Measurements from ENCODE around the gene COA7. TPM values are rescaled to one million over a fixed set of nuclear protein-coding genes. Genes with fewer than 3 reads are reported as not detected.

Gene COA7
- total and polyA plus RNA-seq, 2 of the 4 experiments (the other 2 are of a cell fraction) = 9.3 to 20.3 TPM

- H3K56ac ChIP-seq (ENCODE audit: extremely low read depth, insufficient read depth, low read length) = no peak overlapping the region
- H3K4me2 ChIP-seq (ENCODE audit: low read depth, low read length) = no peak overlapping the region
- ATAC-seq (ENCODE audit: low read depth) = no peak
- no peak overlapping the region for H3K4ac ChIP-seq (ENCODE audit: low read depth, low read length)
- H3K23ac ChIP-seq (ENCODE audit: low read depth, low read length) = peak overlapping the region; percentile 52; the same call in 1 of the 2 replicates
- H3K18ac ChIP-seq (ENCODE audit: low read depth, low read length) = no peak overlapping the region
- H3K4me3 ChIP-seq (ENCODE audit: insufficient read depth, low read depth, low read length) = no peak overlapping the region
- CTCF ChIA-PET = interaction anchor here (1.0 kb wide), 1 partner anchor 8 kb away, joined by 3 read pairs; no protein-coding TSS in a partner anchor
- BruUV-seq (replicated peaks) = no TSS peak
- H4K91ac ChIP-seq (ENCODE audit: insufficient read depth, low read depth, low read length) = no peak overlapping the region
- WGBS, 2 experiments (ENCODE audit: extremely low coverage in 2 of 2, insufficient read length in 1 of 2) = no CpG with 5 or more reads among the region's 4 CpGs
- peaks cover 38% of the 10 kb centered on the region for H4K20me1 ChIP-seq (ENCODE audit: insufficient read depth, low read length)
- no peaks in the 10 kb centered on the region for H3K27me3 ChIP-seq (ENCODE audit: control insufficient read depth, insufficient read depth, low read length)
- POLR2A ChIA-PET (ENCODE audit: unreplicated experiment) = interaction anchor here (0.6 kb wide), 1 partner anchor 1008 kb away, joined by 6 read pairs; no protein-coding TSS in a partner anchor
- 0 out of 2 replicates have a peak, but pooled peaks cover 2% of the 10 kb centered on the region for H3K9me1 ChIP-seq (ENCODE audit: insufficient read depth, low read length)
- H4K5ac ChIP-seq (ENCODE audit: low read depth, low read length) = no peak overlapping the region
- H2BK20ac ChIP-seq (ENCODE audit: low read depth, low read length) = no peak overlapping the region
- peaks cover 13 to 59% of the 10 kb centered on the region in 2 experiments for H3K79me1 ChIP-seq (ENCODE audit: low read depth in 1 of 2, low read length in 2 of 2)
- no peak overlapping the region for H2AK9ac ChIP-seq (replicated peaks; ENCODE audit: low read depth, low read length, poor library complexity)
- dilution Hi-C loops (cut with HindIII; ENCODE audit: low sequenced_read_pairs, unreplicated experiment) = no loop called here
- no peak overlapping the region for H4K8ac ChIP-seq (ENCODE audit: low read depth in 2 of 2, low read length in 2 of 2)
- H2BK15ac ChIP-seq (ENCODE audit: low read depth, low read length) = no peak overlapping the region
- H2BK120ac ChIP-seq (ENCODE audit: low read depth, low read length) = no peak overlapping the region
- no peak for DNase-seq
- no peak overlapping the region for H3K14ac ChIP-seq (replicated peaks; ENCODE audit: low read depth, low read length)
- no peaks in the 10 kb centered on the region for H3K9me3 ChIP-seq (ENCODE audit: control insufficient read depth, insufficient read depth, low read length)
- intact Hi-C loops (cut with micrococcal nuclease) = no loop called here
- TF ChIP-seq ELK1 (IDR thresholded peaks at IDR 0.05; ENCODE audit: borderline replicate concordance, low read depth, low read length) = no peak
- TF ChIP-seq SMC3 (IDR thresholded peaks at IDR 0.05; ENCODE audit: low read depth, low read length) = no peak
- no peak overlapping the region for H3K9ac ChIP-seq (ENCODE audit: low read depth, low read length)
- H3K36me3 ChIP-seq (ENCODE audit: control insufficient read depth, insufficient read depth, low read length) = no peaks in the 10 kb centered on the region; the same call in 1 of the 2 replicates
- no peaks in the 10 kb centered on the region; the same call in 1 of the 2 replicates for H3K4me1 ChIP-seq (ENCODE audit: control insufficient read depth, insufficient read depth, low read length)
- no peak overlapping the region for H2BK5ac ChIP-seq (ENCODE audit: low read depth, low read length, poor library complexity, severe bottlenecking)
- no peak overlapping the region for H2AFZ ChIP-seq (replicated peaks; ENCODE audit: low read length, poor library complexity)
- no peak overlapping the region for H3K27ac ChIP-seq (ENCODE audit: insufficient read depth, low read length)
- no peak overlapping the region for H2AK5ac ChIP-seq (ENCODE audit: low read depth, low read length)
- in situ Hi-C loops (cut with MboI; ENCODE audit: low sequenced_read_pairs) = no loop called here
Observed at GRCh38 chr1:52739699-52740467, 41.7 kb upstream of the COA7 start.
